HL-60 (cell line): Measurements from ENCODE around the gene ZMYND8.

Source experiments
- CTCF ChIP-seq: IDR thresholded peaks from one replicate; pipeline ENCODE4 v1.5.1; 2011; ENCODE audit warnings: low read length, control low read depth, inconsistent platforms; ENCODE audit not compliant: insufficient read depth
- GABPA ChIP-seq: IDR thresholded peaks from 2 replicates; pipeline ENCODE4 v1.6.1; 2012; ENCODE audit warnings: low read depth
- POLR2AphosphoS5 ChIP-seq: IDR thresholded peaks from 2 replicates; pipeline ENCODE4 v1.6.1; 2012; ENCODE audit warnings: low read depth
- SPI1 ChIP-seq: IDR thresholded peaks from 2 replicates; pipeline ENCODE4 v1.6.1; 2012; ENCODE audit warnings: low read depth, mild to moderate bottlenecking, borderline replicate concordance

- TF ChIP-seq POLR2AphosphoS5 (no peak), CTCF (no peak), SPI1 (no peak), GABPA (no peak)
Measured at GRCh38 chr20:47191074-47191673, 165.3 kb downstream of the ZMYND8 start.
